Karpas-422 (cell line): Measurements from ENCODE around the gene PCDHGB6. TPM values are rescaled to one million over a fixed set of nuclear protein-coding genes. Genes with fewer than 3 reads are reported as not detected.
"Not testable (repeated sequence)": the region's sequence is repeated elsewhere in the genome, so short reads cannot be mapped to it uniquely, and the experiment has no call there.

Experiments used
- DNase-seq: peaks from one replicate; pipeline ENCODE4 v3.0.0-alpha.2; 2015
- H2AFZ ChIP-seq: fragments of 200-600 bp; sonication (generic); 2 replicates; pipeline ENCODE4 v1.6.1; 2014; ENCODE audit warnings: antibody characterized with exemption, low read length, mixed read lengths
- H3K27ac ChIP-seq: fragments of 200-600 bp; sonication (generic); 2 replicates; pipeline ENCODE4 v1.5.1; 2014; ENCODE audit warnings: mild to moderate bottlenecking, low read length, moderate library complexity
- H3K27me3 ChIP-seq: fragments of 200-600 bp; sonication (generic); 2 replicates; pipeline ENCODE4 v1.6.1; 2014; ENCODE audit warnings: low read length, mixed read lengths
- H3K36me3 ChIP-seq: fragments of 200-600 bp; sonication (generic); 2 replicates; pipeline ENCODE4 v1.6.1; 2014; ENCODE audit warnings: low read length, mixed read lengths; ENCODE audit not compliant: insufficient read depth
- H3K4me1 ChIP-seq: fragments of 200-600 bp; sonication (generic); 2 replicates; pipeline ENCODE4 v1.6.1; 2014; ENCODE audit warnings: mild to moderate bottlenecking, low read length, mixed read lengths
- H3K4me2 ChIP-seq: fragments of 200-600 bp; sonication (generic); 2 replicates; pipeline ENCODE4 v1.6.1; 2014; ENCODE audit warnings: low read length, low read depth, mild to moderate bottlenecking; ENCODE audit not compliant: poor library complexity, severe bottlenecking
- H3K4me3 ChIP-seq: fragments of 200-600 bp; sonication (generic); 2 replicates; pipeline ENCODE4 v1.5.1; 2014; ENCODE audit warnings: mild to moderate bottlenecking, antibody characterized with exemption, low read length, mixed read lengths
- H3K79me2 ChIP-seq: fragments of 200-600 bp; sonication (generic); 2 replicates; pipeline ENCODE4 v1.6.1; 2014; ENCODE audit warnings: mild to moderate bottlenecking, low read length, mixed read lengths
- H3K9ac ChIP-seq: fragments of 200-600 bp; sonication (generic); 2 replicates; pipeline ENCODE4 v1.6.0; 2014; ENCODE audit warnings: low read length
- H3K9me2 ChIP-seq: fragments of 200-600 bp; sonication (generic), shearing (Covaris generic); replicated peaks from 2 replicates; pipeline ENCODE4 v1.6.0; 2014; ENCODE audit warnings: mild to moderate bottlenecking, low read length, moderate library complexity; ENCODE audit not compliant: insufficient read depth
- H3K9me3 ChIP-seq: fragments of 300-700, 200-600 bp; sonication (generic); 2 replicates; pipeline ENCODE4 v1.6.1; 2014; ENCODE audit warnings: low read length, mixed read lengths
- H4K20me1 ChIP-seq: fragments of 200-600 bp; sonication (generic); 2 replicates; pipeline ENCODE4 v1.6.1; 2014; ENCODE audit warnings: mild to moderate bottlenecking, antibody characterized with exemption, low read length, low read depth; ENCODE audit not compliant: insufficient read depth
- total RNA-seq: library from RNA; depleted of rRNA; stranded (reverse); fragments of >200 nt; shearing (Covaris generic); gene quantifications from 2 replicates; pipeline ENCODE4 v1.2.3, GENCODE V29; 2014; ENCODE audit warnings: low replicate concordance

The PCDHGB6 gene
- total RNA-seq, 1 experiment from 2014 or later, result 5.5 TPM

- H3K4me3 ChIP-seq, result no peak overlapping the region
- H3K9me3 ChIP-seq, result peaks cover 6% of the 10 kb centered on the region; the same call in 1 of the 2 replicates
- no peaks in the 10 kb centered on the region for H4K20me1 ChIP-seq
- H3K79me2 ChIP-seq, result peaks cover 13% of the 10 kb centered on the region
- H3K9ac ChIP-seq, result no peak overlapping the region
- no peak overlapping the region for H2AFZ ChIP-seq
- H3K27ac ChIP-seq, result no peak overlapping the region
- H3K36me3 ChIP-seq, result peaks cover 18% of the 10 kb centered on the region
- peaks cover 3% of the 10 kb centered on the region; the same call in 1 of the 2 replicates for H3K4me1 ChIP-seq
- H3K4me2 ChIP-seq, result no peak overlapping the region
- DNase-seq, result no peak
- no peaks in the 10 kb centered on the region for H3K9me2 ChIP-seq
- H3K27me3 ChIP-seq, result no peaks in the 10 kb centered on the region
These were observed 5.8 kb downstream of the PCDHGB6 start for GRCh38 chr5:141413540-141414069.

- not testable (repeated sequence) for DNase-seq, H3K27ac ChIP-seq, H3K4me1 ChIP-seq, H4K20me1 ChIP-seq, H3K9ac ChIP-seq, H3K4me3 ChIP-seq, H3K4me2 ChIP-seq, H3K9me2 ChIP-seq, H3K9me3 ChIP-seq, H3K27me3 ChIP-seq, H3K79me2 ChIP-seq, H2AFZ ChIP-seq
- peaks cover 18% of the 10 kb centered on the region for H3K36me3 ChIP-seq
These were observed 6.9 kb downstream of the PCDHGB6 start for GRCh38 chr5:141414548-141415274.

- not testable (repeated sequence) for H3K4me3 ChIP-seq, H3K9me3 ChIP-seq, H3K27me3 ChIP-seq, DNase-seq, H2AFZ ChIP-seq, H3K4me1 ChIP-seq, H3K79me2 ChIP-seq, H3K4me2 ChIP-seq, H3K9me2 ChIP-seq, H3K9ac ChIP-seq, H3K27ac ChIP-seq, H4K20me1 ChIP-seq
- H3K36me3 ChIP-seq, result peaks cover 18% of the 10 kb centered on the region
These were observed 7.4 kb downstream of the PCDHGB6 start for GRCh38 chr5:141415275-141415618.

- H3K9me2 ChIP-seq, H4K20me1 ChIP-seq, H2AFZ ChIP-seq, H3K79me2 ChIP-seq, H3K27me3 ChIP-seq, H3K27ac ChIP-seq, H3K4me3 ChIP-seq, H3K4me1 ChIP-seq, H3K4me2 ChIP-seq, H3K9ac ChIP-seq: not testable (repeated sequence)
- Histone ChIP-seq H3K9me3 (peaks cover 16% of the 10 kb centered on the region), H3K36me3 (peaks cover 28% of the 10 kb centered on the region)
- peak; percentile 48 for DNase-seq
These were observed 9.8 kb downstream of the PCDHGB6 start, which contains the start of gene PCDHGB7 for GRCh38 chr5:141417494-141418172. Gene PCDHGB7 (plus strand): TSS chr5:141417677. CDS start chr5:141417860, 183 bp downstream.

- Histone ChIP-seq H3K9me3 (peaks cover 16% of the 10 kb centered on the region), H3K27ac (no peak overlapping the region), H2AFZ (no peak overlapping the region), H3K36me3 (peaks cover 13% of the 10 kb centered on the region), H4K20me1 (no peaks in the 10 kb centered on the region), H3K79me2 (no peaks in the 10 kb centered on the region; the same call in 1 of the 2 replicates), H3K27me3 (no peaks in the 10 kb centered on the region), H3K9me2 (no peaks in the 10 kb centered on the region), H3K4me1 (no peaks in the 10 kb centered on the region; the same call in 1 of the 2 replicates), H3K9ac (no peak overlapping the region), H3K4me3 (no peak overlapping the region), H3K4me2 (no peak overlapping the region)
- DNase-seq, result no peak
These were observed 11.5 kb downstream of the PCDHGB6 start for GRCh38 chr5:141419074-141419880.

GRCh38 chr5:141420855-141421488 lies 13.2 kb downstream of the PCDHGB6 start, which contains the start of gene PCDHGA11:
Gene PCDHGA11 (plus strand): TSS chr5:141421051. CDS start chr5:141421228, 177 bp downstream.
- H2AFZ ChIP-seq, result no peak within 1 kb of the TSS
- no peak within 1 kb of the TSS for H3K4me2 ChIP-seq
- H3K36me3 ChIP-seq, result peaks cover 13% of the 10 kb centered on the region
- no peaks in the 10 kb centered on the region; the same call in 1 of the 2 replicates for H3K4me1 ChIP-seq
- DNase-seq, result no peak
- no peaks in the 10 kb centered on the region for H3K9me2 ChIP-seq
- no peaks in the 10 kb centered on the region for H4K20me1 ChIP-seq
- no peak within 1 kb of the TSS for H3K27ac ChIP-seq
- no peak within 1 kb of the TSS for H3K4me3 ChIP-seq
- H3K9me3 ChIP-seq, result peaks cover 16% of the 10 kb centered on the region
- H3K79me2 ChIP-seq, result no peaks in the 10 kb centered on the region
- no peak within 1 kb of the TSS for H3K9ac ChIP-seq
- no peaks in the 10 kb centered on the region for H3K27me3 ChIP-seq

GRCh38 chr5:141421489-141421855 lies 13.7 kb downstream of the PCDHGB6 start:
- Histone ChIP-seq H3K4me3 (no peak overlapping the region), H3K9ac (no peak overlapping the region), H2AFZ (no peak overlapping the region), H3K9me2 (no peaks in the 10 kb centered on the region), H4K20me1 (no peaks in the 10 kb centered on the region), H3K27ac (no peak overlapping the region), H3K4me2 (no peak overlapping the region), H3K79me2 (no peaks in the 10 kb centered on the region), H3K36me3 (peaks cover 14% of the 10 kb centered on the region), H3K4me1 (no peaks in the 10 kb centered on the region; the same call in 1 of the 2 replicates), H3K9me3 (peaks cover 16% of the 10 kb centered on the region), H3K27me3 (no peaks in the 10 kb centered on the region)
- no peak for DNase-seq
